Measurements from ENCODE around the gene ZNF281.

ZNF281 gene

GRCh38 chr1:200372885-200373181 is 37.0 kb downstream of the ZNF281 start:
- no peak for TF ChIP-seq CTCF (IDR thresholded peaks at IDR 0.05; ENCODE audit: poor library complexity, severe bottlenecking)
- DNase-seq (ENCODE audit: low spot score) (no peak), ATAC-seq (ENCODE audit: low read depth) (no peak)
- Histone ChIP-seq H3K36me3 (ENCODE audit: low read depth) (no peaks in the 10 kb centered on the region), H3K27ac (ENCODE audit: poor library complexity, severe bottlenecking) (peak overlapping the region; percentile 97), H3K4me1 (ENCODE audit: insufficient read depth, poor library complexity, severe bottlenecking) (peaks cover 41% of the 10 kb centered on the region), H3K4me3 (ENCODE audit: severe bottlenecking) (no peak overlapping the region), H3K9me3 (ENCODE audit: severe bottlenecking) (no peaks in the 10 kb centered on the region), H3K27me3 (ENCODE audit: insufficient read depth, poor library complexity, severe bottlenecking) (no peaks in the 10 kb centered on the region)

- peak overlapping the region; percentile 97 for H3K27ac ChIP-seq (ENCODE audit: poor library complexity, severe bottlenecking)
- no peak for TF ChIP-seq CTCF (IDR thresholded peaks at IDR 0.05; ENCODE audit: poor library complexity, severe bottlenecking)
Observed at GRCh38 chr1:200372095-200372884, 37.5 kb downstream of the ZNF281 start.

GRCh38 chr1:200369706-200370105 is 40.1 kb downstream of the ZNF281 start:
- Histone ChIP-seq H3K27me3 (ENCODE audit: insufficient read depth, poor library complexity, severe bottlenecking) (no peaks in the 10 kb centered on the region), H3K4me3 (ENCODE audit: severe bottlenecking) (no peak overlapping the region), H3K27ac (ENCODE audit: poor library complexity, severe bottlenecking) (peak overlapping the region; percentile 30), H3K36me3 (ENCODE audit: low read depth) (no peaks in the 10 kb centered on the region), H3K4me1 (ENCODE audit: insufficient read depth, poor library complexity, severe bottlenecking) (peaks cover 43% of the 10 kb centered on the region), H3K9me3 (ENCODE audit: severe bottlenecking) (no peaks in the 10 kb centered on the region)
- ATAC-seq (ENCODE audit: low read depth) = no peak
- no peak for TF ChIP-seq CTCF (IDR thresholded peaks at IDR 0.05; ENCODE audit: poor library complexity, severe bottlenecking)
- no peak for DNase-seq (ENCODE audit: low spot score)

More at GRCh38 chr1:200372095-200372884, 37.5 kb downstream of the ZNF281 start:
- DNase-seq (ENCODE audit: low spot score) (peak; percentile 73), ATAC-seq (ENCODE audit: low read depth) (peak; percentile 96)
- Histone ChIP-seq H3K36me3 (ENCODE audit: low read depth) (no peaks in the 10 kb centered on the region), H3K4me3 (ENCODE audit: severe bottlenecking) (no peak overlapping the region), H3K27me3 (ENCODE audit: insufficient read depth, poor library complexity, severe bottlenecking) (no peaks in the 10 kb centered on the region), H3K9me3 (ENCODE audit: severe bottlenecking) (no peaks in the 10 kb centered on the region), H3K4me1 (ENCODE audit: insufficient read depth, poor library complexity, severe bottlenecking) (peaks cover 41% of the 10 kb centered on the region)

- no peak for ATAC-seq (ENCODE audit: low read depth)
- Histone ChIP-seq H3K27me3 (ENCODE audit: insufficient read depth, poor library complexity, severe bottlenecking) (no peaks in the 10 kb centered on the region), H3K4me1 (ENCODE audit: insufficient read depth, poor library complexity, severe bottlenecking) (peaks cover 43% of the 10 kb centered on the region), H3K36me3 (ENCODE audit: low read depth) (no peaks in the 10 kb centered on the region), H3K9me3 (ENCODE audit: severe bottlenecking) (no peaks in the 10 kb centered on the region), H3K27ac (ENCODE audit: poor library complexity, severe bottlenecking) (peak overlapping the region; percentile 30), H3K4me3 (ENCODE audit: severe bottlenecking) (no peak overlapping the region)
- no peak for DNase-seq (ENCODE audit: low spot score)
- TF ChIP-seq CTCF (IDR thresholded peaks at IDR 0.05; ENCODE audit: poor library complexity, severe bottlenecking) = no peak
Observed at GRCh38 chr1:200369131-200369530, 40.7 kb downstream of the ZNF281 start.

GRCh38 chr1:200368556-200368955 is 41.3 kb downstream of the ZNF281 start:
- no peak for TF ChIP-seq CTCF (IDR thresholded peaks at IDR 0.05; ENCODE audit: poor library complexity, severe bottlenecking)
- Histone ChIP-seq H3K4me3 (ENCODE audit: severe bottlenecking) (no peak overlapping the region), H3K9me3 (ENCODE audit: severe bottlenecking) (no peaks in the 10 kb centered on the region), H3K27me3 (ENCODE audit: insufficient read depth, poor library complexity, severe bottlenecking) (no peaks in the 10 kb centered on the region), H3K4me1 (ENCODE audit: insufficient read depth, poor library complexity, severe bottlenecking) (peaks cover 45% of the 10 kb centered on the region), H3K36me3 (ENCODE audit: low read depth) (no peaks in the 10 kb centered on the region), H3K27ac (ENCODE audit: poor library complexity, severe bottlenecking) (peak overlapping the region; percentile 30)
- DNase-seq (ENCODE audit: low spot score) (no peak), ATAC-seq (ENCODE audit: low read depth) (no peak)
